Stimulated activated CD8-positive, alpha-beta memory T cell treated with anti-CD3 and anti-CD28 coated beads, Interleukin-12 subunit alpha, Interleukin-12 subunit beta, amount 100 ng/mL, for 4 hours (primary cell): ENCODE measurements around the gene TIMP3.
A peak's percentile ranks its signal among the peaks of the same experiment; 100 is the strongest.

Experiments used
- DNase-seq: peaks from one replicate; pipeline ENCODE4 v3.0.0-alpha.2; 2020; ENCODE audit warnings: low read depth

Gene TIMP3

GRCh38 chr22:32786027-32786418 lies 15.5 kb upstream of the TIMP3 start:
- DNase-seq: no peak

- no peak for DNase-seq
Measured at GRCh38 chr22:32788904-32789624, 12.4 kb upstream of the TIMP3 start.

GRCh38 chr22:32789797-32790620 lies 11.5 kb upstream of the TIMP3 start:
- DNase-seq: no peak

GRCh38 chr22:32791056-32791455 lies 10.4 kb upstream of the TIMP3 start:
- DNase-seq: no peak

GRCh38 chr22:32791485-32791884 lies 10.0 kb upstream of the TIMP3 start:
- no peak for DNase-seq

GRCh38 chr22:32793589-32793988 lies 7.9 kb upstream of the TIMP3 start:
- no peak for DNase-seq

GRCh38 chr22:32794449-32795213 lies 6.9 kb upstream of the TIMP3 start:
- DNase-seq: no peak

GRCh38 chr22:32795214-32795596 lies 6.3 kb upstream of the TIMP3 start:
- DNase-seq: no peak

- peak; percentile 10 for DNase-seq
Measured at GRCh38 chr22:32796865-32797573, 4.5 kb upstream of the TIMP3 start.

GRCh38 chr22:32799496-32799895 lies 2.0 kb upstream of the TIMP3 start:
- DNase-seq: no peak

- DNase-seq: no peak
Measured at GRCh38 chr22:32800158-32800882, 1.2 kb upstream of the TIMP3 start.

GRCh38 chr22:32800994-32801536 lies 440 bp upstream of the TIMP3 start:
- no peak for DNase-seq

- DNase-seq: no peak
Measured at GRCh38 chr22:32802237-32802765, 796 bp downstream of the TIMP3 start.

- DNase-seq: no peak
Measured at GRCh38 chr22:32803020-32803737, 1.7 kb downstream of the TIMP3 start.

GRCh38 chr22:32803738-32804435 lies 2.4 kb downstream of the TIMP3 start:
- no peak for DNase-seq

GRCh38 chr22:32804531-32805360 lies 3.2 kb downstream of the TIMP3 start:
- DNase-seq: no peak

GRCh38 chr22:32805361-32805881 lies 3.9 kb downstream of the TIMP3 start:
- no peak for DNase-seq

- no peak for DNase-seq
Measured at GRCh38 chr22:32806296-32806695, 4.8 kb downstream of the TIMP3 start.
